ENCODE results near the gene C2orf42.
A peak's percentile ranks its signal among the peaks of the same experiment; 100 is the strongest.
"Not testable (repeated sequence)": the region's sequence is repeated elsewhere in the genome, so short reads cannot be mapped to it uniquely, and the experiment has no call there.

Gene C2orf42

DNA sequence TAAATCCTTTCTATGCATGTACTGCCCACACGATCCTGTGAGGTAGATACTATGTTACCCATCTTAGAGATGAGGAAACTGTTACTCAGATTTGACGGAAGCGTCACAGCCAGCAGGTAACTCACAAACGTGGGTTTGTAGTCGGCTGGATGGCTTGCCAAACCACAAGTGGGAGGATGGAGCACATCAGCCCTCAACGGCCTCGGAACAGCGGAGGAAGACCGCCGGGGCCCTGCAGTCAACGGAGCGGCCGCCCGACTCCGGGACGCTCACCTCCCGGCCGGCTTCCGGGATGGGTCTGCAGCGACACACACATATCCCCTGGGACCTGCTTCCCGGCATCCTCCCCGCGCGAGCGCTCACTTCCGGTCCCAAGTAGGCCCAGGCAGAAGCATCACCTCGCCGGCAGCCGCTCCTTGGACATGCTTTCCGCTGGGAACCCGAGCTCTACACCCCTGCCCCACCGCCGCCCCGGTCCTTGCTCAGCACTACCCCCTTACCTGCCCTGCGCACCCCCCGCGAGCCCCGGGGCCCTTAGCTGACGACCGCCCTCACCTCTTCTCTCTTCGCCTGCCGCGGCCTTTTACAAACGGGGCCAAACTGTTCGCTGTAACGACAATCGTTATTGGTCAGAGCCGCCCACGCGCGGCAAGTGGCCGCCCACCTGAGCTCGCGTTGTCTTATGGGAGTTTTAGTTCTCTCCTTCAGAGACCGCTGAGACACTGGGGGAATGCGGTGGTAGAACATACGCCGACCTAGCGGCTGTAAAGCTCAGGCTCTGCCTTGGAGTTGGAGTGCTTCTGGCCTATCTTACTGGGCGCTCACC lies at the start of gene C2orf42:
Gene C2orf42 (minus strand): TSS at position 602 of the 826 bp plus-strand sequence. CDS start 9,034 bp downstream, outside the sequence.
- peak within 1 kb of the TSS; percentile 77 for H3K4me3 ChIP-seq (ENCODE audit: low read depth, low read length)
- DNase-seq (ENCODE audit: low read depth): peak; percentile 99
- TF ChIP-seq, protein P1, sequence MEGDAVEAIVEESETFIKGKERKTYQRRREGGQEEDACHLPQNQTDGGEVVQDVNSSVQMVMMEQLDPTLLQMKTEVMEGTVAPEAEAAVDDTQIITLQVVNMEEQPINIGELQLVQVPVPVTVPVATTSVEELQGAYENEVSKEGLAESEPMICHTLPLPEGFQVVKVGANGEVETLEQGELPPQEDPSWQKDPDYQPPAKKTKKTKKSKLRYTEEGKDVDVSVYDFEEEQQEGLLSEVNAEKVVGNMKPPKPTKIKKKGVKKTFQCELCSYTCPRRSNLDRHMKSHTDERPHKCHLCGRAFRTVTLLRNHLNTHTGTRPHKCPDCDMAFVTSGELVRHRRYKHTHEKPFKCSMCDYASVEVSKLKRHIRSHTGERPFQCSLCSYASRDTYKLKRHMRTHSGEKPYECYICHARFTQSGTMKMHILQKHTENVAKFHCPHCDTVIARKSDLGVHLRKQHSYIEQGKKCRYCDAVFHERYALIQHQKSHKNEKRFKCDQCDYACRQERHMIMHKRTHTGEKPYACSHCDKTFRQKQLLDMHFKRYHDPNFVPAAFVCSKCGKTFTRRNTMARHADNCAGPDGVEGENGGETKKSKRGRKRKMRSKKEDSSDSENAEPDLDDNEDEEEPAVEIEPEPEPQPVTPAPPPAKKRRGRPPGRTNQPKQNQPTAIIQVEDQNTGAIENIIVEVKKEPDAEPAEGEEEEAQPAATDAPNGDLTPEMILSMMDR (IDR thresholded peaks at IDR 0.05; ENCODE audit: insufficient read depth, low read depth, low read length, missing control alignments): no peak

DNA sequence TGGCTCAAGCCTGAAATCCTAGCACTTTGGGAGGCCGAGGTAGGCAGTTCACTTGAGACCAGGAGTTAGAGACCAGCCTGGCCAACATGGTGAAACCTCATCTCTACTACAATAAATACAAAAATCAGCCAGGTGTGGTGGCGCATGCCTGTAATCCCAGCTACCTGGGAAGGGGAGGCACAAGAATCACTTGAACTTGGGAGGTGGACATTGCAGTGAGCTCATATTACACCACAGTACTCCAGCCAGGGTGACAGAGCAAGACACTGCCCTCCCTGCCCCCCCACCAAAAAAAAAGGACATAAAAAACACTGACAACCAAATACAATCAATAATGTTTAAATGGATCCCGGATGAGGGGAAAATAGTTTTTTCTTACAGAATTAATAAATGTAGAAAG lies 49.8 kb upstream of the C2orf42 start:
- DNase-seq (ENCODE audit: low read depth): no peak
- H3K4me3 ChIP-seq (ENCODE audit: low read depth, low read length): no peak overlapping the region
- TF ChIP-seq, protein P1 (IDR thresholded peaks at IDR 0.05; ENCODE audit: insufficient read depth, low read depth, low read length, missing control alignments): no peak

DNA sequence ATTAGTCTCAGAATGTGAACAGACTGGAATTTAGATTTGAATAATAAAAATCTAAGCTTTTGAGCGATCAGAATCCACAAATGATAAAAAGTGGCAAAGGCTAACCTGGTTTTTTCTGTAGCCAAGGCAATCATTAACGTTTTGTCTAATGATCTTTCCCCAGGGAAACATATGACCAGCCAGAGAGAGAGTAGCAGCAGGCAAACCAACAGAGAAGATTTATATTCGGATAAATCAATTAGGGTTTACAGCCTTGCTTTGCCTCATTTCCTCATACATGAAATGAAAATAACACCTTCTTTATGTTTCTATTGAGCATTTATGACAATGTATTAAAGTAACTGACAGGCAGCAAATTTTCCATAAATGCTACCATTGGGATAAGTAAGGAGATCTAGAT lies 43.1 kb upstream of the C2orf42 start:
- no peak overlapping the region for H3K4me3 ChIP-seq (ENCODE audit: low read depth, low read length)
- DNase-seq (ENCODE audit: low read depth): no peak
- TF ChIP-seq, protein P1 (IDR thresholded peaks at IDR 0.05; ENCODE audit: insufficient read depth, low read depth, low read length, missing control alignments): no peak

DNA sequence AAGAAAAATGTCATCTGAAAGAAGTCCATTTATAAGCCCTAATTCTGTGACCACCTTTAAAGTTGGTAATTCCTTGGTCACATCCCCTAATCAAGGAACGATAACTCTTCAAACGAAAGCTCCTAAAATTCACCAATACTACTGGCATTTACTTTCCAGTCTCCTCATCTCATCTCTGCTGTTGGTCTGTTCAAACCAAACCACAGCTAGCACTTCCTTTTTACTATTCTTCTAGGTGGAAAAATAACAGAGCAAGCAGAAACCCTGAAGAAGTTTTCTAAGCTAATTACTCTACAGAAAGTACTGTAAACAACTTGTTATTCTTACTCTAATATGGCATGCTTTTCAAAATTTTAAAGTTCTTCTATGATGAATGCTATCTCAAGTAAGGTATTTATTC lies 36.0 kb upstream of the C2orf42 start:
- TF ChIP-seq, protein P1 (IDR thresholded peaks at IDR 0.05; ENCODE audit: insufficient read depth, low read depth, low read length, missing control alignments): no peak
- no peak for DNase-seq (ENCODE audit: low read depth)
- no peak overlapping the region for H3K4me3 ChIP-seq (ENCODE audit: low read depth, low read length)

DNA sequence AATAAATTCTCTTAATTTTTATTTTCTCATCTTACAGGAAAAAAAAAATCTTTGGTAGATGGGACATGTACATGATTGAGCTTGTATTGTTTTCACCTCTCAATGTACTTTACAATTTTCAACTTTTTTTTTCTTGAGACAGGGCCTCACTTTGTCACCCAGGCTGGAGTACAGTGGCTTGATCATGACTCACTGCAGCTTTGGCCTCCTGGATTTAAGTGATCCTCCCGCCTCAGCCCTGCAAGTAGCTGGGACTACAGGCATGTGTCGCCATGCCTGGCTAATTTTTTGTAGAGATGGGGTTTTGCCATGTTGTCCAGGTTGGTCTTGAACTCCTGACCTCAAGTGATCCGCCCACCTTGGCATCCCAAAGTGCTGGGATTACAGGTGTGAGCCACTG lies 32.5 kb upstream of the C2orf42 start:
- H3K4me3 ChIP-seq (ENCODE audit: low read depth, low read length); DNase-seq (ENCODE audit: low read depth): not testable (repeated sequence)

DNA sequence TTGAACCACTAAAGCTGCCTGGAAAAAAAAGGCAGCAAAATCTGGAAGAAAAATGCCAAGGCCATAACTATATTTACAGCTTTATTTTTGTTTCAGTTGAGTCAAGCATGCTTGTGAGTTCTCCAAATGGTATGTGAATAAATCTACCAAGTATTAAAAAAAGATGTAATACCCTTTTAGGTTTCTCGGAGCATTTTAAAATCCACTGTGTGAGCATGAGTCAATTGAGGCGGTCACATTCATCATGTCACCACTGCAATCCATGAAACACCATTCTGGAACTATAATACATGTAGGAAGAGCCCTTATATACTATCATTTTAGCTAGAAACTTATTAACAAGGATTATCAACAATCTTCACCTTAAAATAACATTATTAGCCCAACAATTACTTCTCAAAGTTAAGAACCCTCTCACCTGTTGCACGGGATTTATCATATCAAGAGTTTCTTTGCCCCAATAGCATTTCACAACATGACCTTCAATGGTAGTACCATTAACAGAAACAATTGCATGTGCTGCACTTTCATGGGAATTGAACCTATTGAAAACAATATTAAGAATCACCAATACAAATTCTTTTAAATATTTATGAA lies 24.2 kb upstream of the C2orf42 start:
- H3K4me3 ChIP-seq (ENCODE audit: low read depth, low read length): no peak overlapping the region
- DNase-seq (ENCODE audit: low read depth): no peak
- TF ChIP-seq, protein P1 (IDR thresholded peaks at IDR 0.05; ENCODE audit: insufficient read depth, low read depth, low read length, missing control alignments): no peak

DNA sequence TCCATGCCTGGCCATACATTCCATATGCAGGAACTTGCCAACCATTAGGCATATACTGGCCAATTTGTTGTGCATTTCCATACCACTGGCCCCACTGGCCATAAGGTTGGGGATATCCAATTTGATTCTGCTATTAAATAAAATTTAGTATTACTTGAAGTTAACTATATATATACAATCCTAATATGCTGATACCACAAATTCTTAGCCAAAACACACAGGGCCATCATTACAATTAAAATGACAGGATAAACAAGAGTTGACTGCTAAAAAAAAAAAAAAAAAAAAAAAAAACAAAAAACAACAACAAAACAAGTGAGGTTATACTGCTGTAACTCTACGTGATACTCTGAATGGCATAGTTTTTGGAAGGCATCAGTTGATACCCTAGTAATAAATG lies 23.5 kb upstream of the C2orf42 start:
- no peak for DNase-seq (ENCODE audit: low read depth)
- TF ChIP-seq, protein P1 (IDR thresholded peaks at IDR 0.05; ENCODE audit: insufficient read depth, low read depth, low read length, missing control alignments): no peak
- H3K4me3 ChIP-seq (ENCODE audit: low read depth, low read length): no peak overlapping the region
